IMR-90 (cell line): ENCODE measurements around the gene MEN1. TPM values are rescaled to one million over a fixed set of nuclear protein-coding genes. Genes with fewer than 3 reads are reported as not detected.

Experiments
- ATAC-seq: fragments of 200-7000 bp; cut with Tn5 transposase; 2 replicates; pipeline ENCODE4 v1.9.1; 2020; ENCODE audit warnings: low read depth, mild to moderate bottlenecking, moderate library complexity
- BruUV-seq: library from RNA; stranded (reverse); fragments of 400-500 nt; replicated peaks from 2 replicates; lab custom pipeline; 2021; lab: Mats Ljungman, UMichigan
- CTCF ChIA-PET: fragments of 300-600 bp; formaldehyde crosslinking; extraction: SDS; loops from one replicate; lab custom pipeline; 2021; ENCODE audit warnings: antibody characterized with exemption; lab: Yijun Ruan, JAX
- POLR2A ChIA-PET: fragments of 300-600 bp; sonication (Branson Sonifier 250); formaldehyde crosslinking; loops from one replicate; lab custom pipeline; 2022; ENCODE audit warnings: antibody characterized with exemption; ENCODE audit not compliant: unreplicated experiment; lab: Charles Lee
- DNase-seq: peaks from one replicate; pipeline ENCODE4 v3.0.0; 2013
- H2AFZ ChIP-seq: replicated peaks from 2 replicates; pipeline ENCODE3; 2013; ENCODE audit warnings: low read length, mild to moderate bottlenecking; ENCODE audit not compliant: poor library complexity
- H2AK5ac ChIP-seq: 2 replicates; pipeline ENCODE4 v1.6.1; 2013; ENCODE audit warnings: low read depth, low read length, inconsistent platforms
- H2AK9ac ChIP-seq: replicated peaks from 2 replicates; pipeline ENCODE3; 2013; ENCODE audit warnings: mild to moderate bottlenecking, low read depth, low read length, moderate library complexity; ENCODE audit not compliant: poor library complexity
- H2BK120ac ChIP-seq: 2 replicates; pipeline ENCODE4 v1.6.1; 2013; ENCODE audit warnings: low read depth, low read length, inconsistent platforms
- H2BK15ac ChIP-seq: 3 replicates; pipeline ENCODE4 v1.6.1; 2013; ENCODE audit warnings: low read depth, low read length, inconsistent platforms
- H2BK20ac ChIP-seq: 2 replicates; pipeline ENCODE4 v1.6.1; 2013; ENCODE audit warnings: low read depth, mild to moderate bottlenecking, inconsistent platforms, low read length, moderate library complexity
- H2BK5ac ChIP-seq: 2 replicates; pipeline ENCODE4 v1.6.1; 2013; ENCODE audit warnings: mild to moderate bottlenecking, low read depth, low read length, inconsistent platforms; ENCODE audit not compliant: poor library complexity, severe bottlenecking
- H3K14ac ChIP-seq: replicated peaks from 2 replicates; pipeline ENCODE4 v1.6.1; 2013; ENCODE audit warnings: low read depth, low read length, inconsistent platforms
- H3K18ac ChIP-seq: 2 replicates; pipeline ENCODE4 v1.6.1; 2013; ENCODE audit warnings: low read depth, low read length, control low read depth
- H3K23ac ChIP-seq: 2 replicates; pipeline ENCODE4 v1.6.1; 2013; ENCODE audit warnings: low read depth, low read length, inconsistent platforms
- H3K27ac ChIP-seq: 2 replicates; pipeline ENCODE4 v1.5.1; 2013; ENCODE audit warnings: mild to moderate bottlenecking, control low read depth, low read length; ENCODE audit not compliant: insufficient read depth
- H3K27me3 ChIP-seq: 2 replicates; pipeline ENCODE4 v1.6.1; 2013; ENCODE audit warnings: low read length; ENCODE audit not compliant: control insufficient read depth, insufficient read depth
- H3K36me3 ChIP-seq: 2 replicates; pipeline ENCODE4 v1.6.1; 2013; ENCODE audit warnings: low read length, mixed read lengths; ENCODE audit not compliant: control insufficient read depth, insufficient read depth
- H3K4ac ChIP-seq: 2 replicates; pipeline ENCODE4 v1.6.1; 2013; ENCODE audit warnings: low read depth, low read length, inconsistent platforms
- H3K4me1 ChIP-seq: 2 replicates; pipeline ENCODE4 v1.6.1; 2013; ENCODE audit warnings: low read length, mixed read lengths; ENCODE audit not compliant: control insufficient read depth, insufficient read depth
- H3K4me2 ChIP-seq: 2 replicates; pipeline ENCODE4 v1.6.1; 2013; ENCODE audit warnings: low read depth, mild to moderate bottlenecking, control low read depth, low read length, moderate library complexity
- H3K4me3 ChIP-seq: 2 replicates; pipeline ENCODE4 v1.5.1; 2013; ENCODE audit warnings: low read depth, mild to moderate bottlenecking, control low read depth, low read length, moderate library complexity; ENCODE audit not compliant: insufficient read depth
- H3K56ac ChIP-seq: 2 replicates; pipeline ENCODE4 v1.6.1; 2013; ENCODE audit warnings: low read length, inconsistent platforms; ENCODE audit not compliant: insufficient read depth; ENCODE audit errors: extremely low read depth
- H3K79me1 ChIP-seq, 2 experiments: 2 replicates each; pipeline ENCODE4 v1.6.1; 2013; ENCODE audit warnings: low read length in 2 of 2, inconsistent platforms in 1 of 2, low read depth in 1 of 2
- H3K9ac ChIP-seq: 2 replicates; pipeline ENCODE4 v1.6.1; 2013; ENCODE audit warnings: low read depth, low read length, control low read depth
- H3K9me1 ChIP-seq: 2 replicates; pipeline ENCODE4 v1.6.1; 2013; ENCODE audit warnings: low read length, inconsistent platforms; ENCODE audit not compliant: insufficient read depth
- H3K9me3 ChIP-seq: 2 replicates; pipeline ENCODE4 v1.6.1; 2013; ENCODE audit warnings: low read length; ENCODE audit not compliant: control insufficient read depth, insufficient read depth
- H4K20me1 ChIP-seq: 2 replicates; pipeline ENCODE4 v1.6.1; 2013; ENCODE audit warnings: low read length, inconsistent platforms; ENCODE audit not compliant: insufficient read depth
- H4K5ac ChIP-seq: 2 replicates; pipeline ENCODE4 v1.6.1; 2013; ENCODE audit warnings: mild to moderate bottlenecking, low read depth, low read length, control low read depth
- H4K8ac ChIP-seq, 2 experiments: 2 replicates each; pipeline ENCODE4 v1.6.1; 2013; ENCODE audit warnings: low read depth in 2 of 2, low read length in 2 of 2, control low read depth in 1 of 2, inconsistent platforms in 1 of 2
- H4K91ac ChIP-seq: 2 replicates; pipeline ENCODE4 v1.6.1; 2013; ENCODE audit warnings: low read depth, low read length, inconsistent platforms; ENCODE audit not compliant: insufficient read depth
- CEBPB ChIP-seq: IDR thresholded peaks from 2 replicates; pipeline ENCODE4 v1.6.1; 2012; ENCODE audit warnings: low read depth, low read length, improper control_type of control experiment
- ELK1 ChIP-seq: fragments of 150-350 bp; IDR thresholded peaks from 2 replicates; pipeline ENCODE4 v1.6.1; 2016; ENCODE audit warnings: low read depth, mild to moderate bottlenecking, low read length, moderate library complexity, borderline replicate concordance
- FOS ChIP-seq: fragments of 150-350 bp; IDR thresholded peaks from 2 replicates; pipeline ENCODE4 v1.6.1; 2016; ENCODE audit warnings: low read depth, low read length
- MAFK ChIP-seq: IDR thresholded peaks from 2 replicates; pipeline ENCODE4 v1.6.1; 2012; ENCODE audit warnings: low read depth, low read length, improper control_type of control experiment
- RCOR1 ChIP-seq: IDR thresholded peaks from 2 replicates; pipeline ENCODE4 v1.6.1; 2012; ENCODE audit warnings: mild to moderate bottlenecking, low read length, improper control_type of control experiment; ENCODE audit not compliant: insufficient replicate concordance
- RFX5 ChIP-seq: IDR thresholded peaks from 2 replicates; pipeline ENCODE4 v1.8.0; 2012; ENCODE audit warnings: low read depth, mild to moderate bottlenecking, low read length, moderate library complexity
- SMC3 ChIP-seq: fragments of 150-350 bp; IDR thresholded peaks from 2 replicates; pipeline ENCODE4 v1.6.1; 2016; ENCODE audit warnings: low read depth, mild to moderate bottlenecking, antibody characterized with exemption, low read length, moderate library complexity
- USF2 ChIP-seq: fragments of 150-350 bp; IDR thresholded peaks from 2 replicates; pipeline ENCODE4 v1.6.1; 2017; ENCODE audit warnings: mild to moderate bottlenecking, antibody characterized with exemption, low read length, low read depth
- WGBS, 2 experiments: methylation state at CpG; one replicate each; pipeline versions ENCODE4 v1.1.5 to v1.1.7; 2013; ENCODE audit warnings: missing lambda C conversion rate in 2 of 2; ENCODE audit not compliant: insufficient read length in 1 of 2; ENCODE audit errors: extremely low coverage in 2 of 2; 5-methylcytosine and 5-hydroxymethylcytosine counted together
- dilution Hi-C: fragments of 300-500 bp; cut with HindIII; formaldehyde crosslinking; loops from one replicate; pipeline ENCODE4 v1.14.3; 2018; ENCODE audit warnings: low sequenced_read_pairs; ENCODE audit not compliant: unreplicated experiment
- in situ Hi-C: fragments of 300-500 bp; cut with MboI; formaldehyde crosslinking; loops from 3 replicates; pipeline ENCODE4 v1.14.3; 2019; ENCODE audit warnings: low sequenced_read_pairs, inconsistent platforms, mixed read lengths
- intact Hi-C: fragments of 100-400 bp; cut with micrococcal nuclease; formaldehyde crosslinking; loops from 2 replicates; pipeline ENCODE4 v1.10.0; 2022
- polyA plus RNA-seq, 3 experiments: library from polyadenylated mRNA; depleted of rRNA; stranded (reverse); fragments of >200 nt; gene quantifications; 2 replicates each; pipeline ENCODE4 v1.2.3, GENCODE V29; 2012; ENCODE audit warnings: low replicate concordance in 1 of 3
- total RNA-seq: library from RNA; depleted of rRNA; stranded (reverse); fragments of >200 nt; gene quantifications from 2 replicates; pipeline ENCODE4 v1.2.3, GENCODE V29; 2012

The MEN1 gene
- total and polyA plus RNA-seq, 2 of the 4 experiments (the other 2 are of a cell fraction): 8.8 to 35.7 TPM

- no peak overlapping the region for H2AFZ ChIP-seq
- no peak overlapping the region for H3K27ac ChIP-seq
- no peak overlapping the region for H4K8ac ChIP-seq
- intact Hi-C loops (no loop called here), dilution Hi-C loops (no loop called here), in situ Hi-C loops (no loop called here)
- H2AK9ac ChIP-seq: no peak overlapping the region
- H3K4me2 ChIP-seq: no peak overlapping the region
- BruUV-seq: no TSS peak
- ATAC-seq: no peak
- no peaks in the 10 kb centered on the region for H3K4me1 ChIP-seq
- H3K9me1 ChIP-seq: no peaks in the 10 kb centered on the region
- H3K36me3 ChIP-seq: no peaks in the 10 kb centered on the region
- CTCF ChIA-PET: no interaction called here
- H4K20me1 ChIP-seq: no peaks in the 10 kb centered on the region
- no peak overlapping the region for H2AK5ac ChIP-seq
- no peak overlapping the region for H2BK120ac ChIP-seq
- H3K9ac ChIP-seq: no peak overlapping the region
- TF ChIP-seq RCOR1 (no peak), FOS (no peak), CEBPB (no peak), USF2 (no peak), SMC3 (no peak), ELK1 (no peak), MAFK (no peak), RFX5 (no peak)
- H4K91ac ChIP-seq: no peak overlapping the region
- no peak overlapping the region for H2BK20ac ChIP-seq
- H3K4ac ChIP-seq: no peak overlapping the region
- no peak overlapping the region for H2BK15ac ChIP-seq
- H3K4me3 ChIP-seq: no peak overlapping the region
- no peak overlapping the region for H3K23ac ChIP-seq
- H3K14ac ChIP-seq: no peak overlapping the region
- POLR2A ChIA-PET: no interaction called here
- no peak for DNase-seq
- H3K18ac ChIP-seq: no peak overlapping the region
- H3K9me3 ChIP-seq: no peaks in the 10 kb centered on the region
- no peak overlapping the region for H3K56ac ChIP-seq
- H3K79me1 ChIP-seq: peaks cover 0 to 5% of the 10 kb centered on the region in 2 experiments; a peak in 3 of 4 replicates
- no peak overlapping the region for H4K5ac ChIP-seq
- WGBS, 2 experiments: 61% methylated on average over 3 of the region's 7 CpGs; no CpG with 5 or more reads in 1 of the 2 experiments
- no peak overlapping the region for H2BK5ac ChIP-seq
- no peaks in the 10 kb centered on the region; the same call in 1 of the 2 replicates for H3K27me3 ChIP-seq
Observed at GRCh38 chr11:64814712-64815187, 4.4 kb upstream of the MEN1 start.
